NCI-H510A (cell line): ENCODE results near the gene ARPC5.
"Not testable (repeated sequence)": the region's sequence is repeated elsewhere in the genome, so short reads cannot be mapped to it uniquely, and the experiment has no call there.

Source experiments
- DNase-seq: peaks from one replicate; lab custom pipeline; 2025; lab: John Stamatoyannopoulos, UW

The ARPC5 gene

GRCh38 chr1:183635606-183636333, at the start of gene ARPC5:
Gene ARPC5, minus strand, starts transcription at chr1:183635783. Its CDS starts 124 bp downstream, at chr1:183635659.
- peak; percentile 77 for DNase-seq

DNA sequence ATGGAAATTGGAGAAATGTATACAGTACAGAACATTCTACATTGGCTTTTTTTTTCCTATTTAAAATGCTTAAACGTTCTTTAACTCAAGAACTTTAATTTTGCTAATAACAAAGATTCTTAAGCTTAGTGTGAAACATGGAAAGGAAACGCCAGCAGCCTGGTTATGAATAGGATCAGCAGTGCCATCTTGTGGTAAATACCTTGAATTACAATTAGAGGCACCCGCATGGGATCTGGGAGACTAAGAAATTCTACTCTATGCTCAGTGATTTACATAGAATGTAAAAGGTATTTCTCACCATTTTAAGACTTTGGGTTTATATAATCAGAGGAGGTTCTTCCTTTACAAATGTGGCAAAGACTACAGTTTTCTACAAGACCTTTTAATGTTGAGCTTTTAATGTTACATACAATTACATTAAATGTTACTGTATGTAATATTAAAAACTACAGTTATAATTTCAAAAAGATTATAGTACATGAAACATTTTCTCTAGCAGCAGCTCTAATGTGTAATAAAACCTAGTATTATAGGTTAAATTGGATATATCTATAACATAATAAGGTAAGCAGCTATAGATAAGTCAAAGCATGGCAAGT, 49.6 kb upstream of the ARPC5 start:
- DNase-seq = peak; percentile 2

GRCh38 chr1:183679363-183679762, 43.8 kb upstream of the ARPC5 start:
- DNase-seq = not testable (repeated sequence)

DNA sequence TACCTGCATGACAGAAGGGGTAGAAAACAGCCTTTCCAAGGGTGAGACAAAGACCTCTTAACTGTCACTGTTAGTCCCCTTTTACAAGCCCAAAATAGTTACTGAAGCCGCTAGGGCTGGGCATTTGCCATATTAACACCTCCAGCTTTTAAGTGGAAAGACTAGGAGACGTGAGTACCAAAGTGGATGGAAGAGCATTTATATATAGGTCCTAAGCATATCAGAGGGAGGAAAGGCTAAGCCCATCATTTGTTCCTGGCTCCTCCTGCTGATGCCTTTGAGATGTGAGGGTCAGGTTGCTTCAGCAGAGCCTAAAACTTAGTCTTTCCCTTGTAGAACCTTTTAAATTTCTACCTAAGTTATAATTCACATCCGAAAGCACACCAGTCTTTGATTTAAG, 43.2 kb upstream of the ARPC5 start:
- DNase-seq = no peak

DNA sequence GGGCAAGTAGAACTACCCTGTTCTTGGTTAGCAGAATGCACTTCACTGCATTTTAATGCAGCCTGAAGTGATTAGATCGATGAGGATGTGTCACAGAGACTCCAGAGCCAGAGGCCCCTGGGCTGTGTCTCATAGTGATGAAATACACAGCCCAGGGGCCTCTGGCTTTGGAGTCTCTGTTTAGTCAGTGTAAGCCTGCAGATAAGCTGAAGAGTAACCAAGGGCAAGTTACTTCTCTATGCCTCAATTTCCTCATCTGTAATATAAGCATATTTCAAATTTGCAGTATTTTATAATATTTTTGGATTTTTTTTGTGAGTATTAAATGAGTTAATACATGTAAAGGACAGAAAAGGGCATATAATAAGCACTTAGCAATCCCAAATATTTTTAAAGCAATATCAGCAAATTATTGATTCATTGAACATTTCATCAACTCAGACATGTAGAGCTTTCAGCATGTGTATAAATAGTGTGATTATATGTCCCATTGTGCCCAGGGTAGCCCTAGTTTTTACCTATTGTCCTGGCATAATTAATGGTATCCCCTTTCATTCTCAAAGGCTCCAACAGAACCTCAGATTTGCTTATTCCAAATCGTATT, 41.1 kb upstream of the ARPC5 start:
- no peak for DNase-seq

- no peak for DNase-seq
These were observed 40.5 kb upstream of the ARPC5 start for GRCh38 chr1:183675883-183676585.

- DNase-seq = no peak
These were observed 39.8 kb upstream of the ARPC5 start for GRCh38 chr1:183675381-183675780.

- no peak for DNase-seq
These were observed 39.3 kb upstream of the ARPC5 start for GRCh38 chr1:183674886-183675285.

- no peak for DNase-seq
These were observed 38.8 kb upstream of the ARPC5 start for GRCh38 chr1:183674339-183674738.

- DNase-seq = no peak
These were observed 38.2 kb upstream of the ARPC5 start for GRCh38 chr1:183673605-183674323.

GRCh38 chr1:183670169-183670568, 34.6 kb upstream of the ARPC5 start:
- DNase-seq = no peak

- DNase-seq = no peak
These were observed 20.8 kb upstream of the ARPC5 start for GRCh38 chr1:183656355-183656754.

GRCh38 chr1:183655562-183656075, 20.0 kb upstream of the ARPC5 start:
- DNase-seq = peak; percentile 22

GRCh38 chr1:183654706-183655105, 19.1 kb upstream of the ARPC5 start:
- no peak for DNase-seq

DNA sequence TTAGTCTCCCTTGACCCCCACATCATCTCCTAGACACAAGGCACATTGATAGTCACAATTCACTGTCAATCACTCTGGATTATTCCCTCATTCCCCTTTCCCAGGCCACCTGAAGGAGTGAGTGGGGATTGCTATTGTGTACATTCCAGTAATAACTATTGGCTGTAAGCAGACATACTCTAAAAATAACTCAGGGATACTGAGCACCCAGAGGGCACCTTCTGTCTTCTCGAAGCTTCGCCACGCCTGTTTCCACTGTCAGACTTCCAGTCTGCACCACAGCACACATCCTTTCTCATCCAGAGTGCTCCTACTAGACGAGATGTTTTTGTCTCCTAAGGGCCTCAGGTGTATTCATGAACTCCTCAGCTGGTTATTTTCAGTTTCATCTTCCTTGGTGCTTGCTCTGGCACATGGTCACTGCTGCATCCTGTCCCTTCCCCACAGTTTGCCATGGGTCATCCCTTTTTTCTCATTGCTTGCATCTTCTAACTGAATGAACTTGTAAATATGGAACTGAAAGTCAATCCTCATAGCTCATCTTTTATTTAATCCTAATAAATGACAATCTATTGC, 18.4 kb upstream of the ARPC5 start:
- DNase-seq = no peak

DNA sequence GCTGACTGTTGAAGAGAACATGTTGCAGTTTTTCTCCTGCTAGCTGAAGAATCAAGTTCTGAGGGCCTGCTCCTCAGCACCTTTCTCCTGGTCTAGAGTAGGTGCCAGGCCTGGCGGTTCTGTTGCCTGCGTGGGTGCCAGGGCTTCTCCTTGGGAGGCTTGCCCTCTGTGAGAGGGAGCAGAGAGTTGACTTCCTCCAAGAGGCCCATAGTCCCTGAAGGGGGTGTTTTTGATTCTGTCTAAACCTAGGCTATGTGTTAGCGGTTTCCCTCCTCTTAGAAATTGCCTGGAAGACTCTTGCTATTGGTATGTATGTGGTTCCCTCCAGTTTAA, 17.8 kb upstream of the ARPC5 start:
- no peak for DNase-seq

DNA sequence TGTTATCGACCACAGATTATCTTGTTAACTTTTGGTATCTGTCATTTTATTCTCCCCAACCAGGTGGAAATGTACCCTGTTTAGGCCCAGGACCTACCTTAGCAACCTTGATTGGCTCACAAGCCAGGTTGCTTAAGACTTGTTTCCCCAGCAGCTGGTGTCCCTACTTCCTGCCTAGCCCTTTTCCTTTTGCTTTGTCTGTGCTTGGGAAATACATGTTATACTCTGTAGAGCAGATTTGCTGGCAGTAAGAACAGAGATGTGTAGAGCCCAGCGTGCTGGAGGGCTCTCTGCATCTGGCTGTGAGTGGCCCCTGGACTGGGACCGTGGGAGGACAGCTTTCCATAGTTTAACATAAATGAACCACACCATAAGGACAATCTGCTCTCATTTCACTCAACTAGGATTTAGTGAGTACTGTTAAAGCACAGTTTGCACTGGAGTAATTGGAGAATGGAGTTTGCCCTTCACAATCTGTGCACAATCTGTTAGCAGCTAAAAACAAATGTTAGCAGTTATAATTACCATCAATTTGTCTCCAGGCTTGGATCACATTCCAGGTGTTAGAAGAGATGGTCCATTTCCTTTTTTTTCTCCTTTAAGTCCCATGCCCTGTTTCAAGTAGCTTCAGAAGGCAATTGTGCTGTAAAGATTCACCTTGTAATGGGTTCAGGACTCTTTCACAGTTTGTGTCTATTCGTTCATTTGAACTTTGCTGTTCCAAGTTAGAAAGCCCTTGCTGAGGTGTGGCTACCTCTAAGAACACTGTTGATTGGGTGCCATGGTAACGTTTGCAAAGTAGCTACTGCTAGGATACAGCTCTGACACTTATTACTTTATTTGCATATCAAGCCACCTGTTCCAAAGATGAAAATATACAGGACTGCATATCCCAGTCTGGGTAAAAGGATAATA, 17.2 kb upstream of the ARPC5 start, which contains the start of gene APOBEC4:
TSS of gene APOBEC4 (minus strand) at position 770 of the 915 bp plus-strand sequence. CDS start 4,535 bp downstream, outside the sequence.
- peak; percentile 39 for DNase-seq

- no peak for DNase-seq
These were observed 16.5 kb upstream of the ARPC5 start for GRCh38 chr1:183652107-183652506.

DNA sequence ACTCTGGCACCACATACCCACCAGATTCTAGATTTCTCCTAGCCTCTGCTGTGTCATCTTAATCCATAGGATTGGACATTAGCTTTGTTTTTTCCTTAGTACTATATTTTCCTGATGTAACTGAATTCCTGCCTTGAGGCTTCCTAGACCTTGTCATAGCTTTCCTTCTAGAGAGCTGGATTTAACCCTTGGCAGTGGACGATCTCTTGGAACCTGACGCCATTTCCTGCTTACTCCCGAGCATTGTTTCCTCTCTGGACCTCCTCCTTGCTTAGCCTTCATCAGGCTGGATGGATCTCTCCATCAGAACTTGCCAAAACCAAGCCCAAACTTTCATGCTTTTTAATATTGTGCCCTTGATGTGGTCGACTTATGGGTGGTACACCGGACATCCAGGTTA, 16.0 kb upstream of the ARPC5 start:
- DNase-seq = no peak

GRCh38 chr1:183648042-183648441, 12.5 kb upstream of the ARPC5 start:
- DNase-seq = no peak
